ENCODE data around the gene MMAB. TPM values are rescaled to one million over a fixed set of nuclear protein-coding genes. Genes with fewer than 3 reads are reported as not detected.

The MMAB gene
- total RNA-seq, 1 donor from 2014 or later = 62.8 TPM

- Mint-ChIP-seq H3K36me3 (ENCODE audit: low read depth) (peaks cover 61% of the 10 kb centered on the region), H3K9me3 (no peaks in the 10 kb centered on the region)
- POLR2A ChIA-PET = interaction anchor here (1.1 kb wide), 1 partner anchor 213 kb away, joined by 4 read pairs; no protein-coding TSS in a partner anchor
These were observed 13.3 kb upstream of the MMAB start for GRCh38 chr12:109586385-109587296.

GRCh38 chr12:109583733-109584132, 10.4 kb upstream of the MMAB start:
- H3K27me3 Mint-ChIP-seq = no peaks in the 10 kb centered on the region
- ChIA-PET CTCF (no interaction called here), POLR2A (interaction anchor here (1.0 kb wide), 1 partner anchor 10 kb away, joined by 3 read pairs; the partner anchor contains the start of genes MMAB and MVK)
- H3K9me3 Mint-ChIP-seq = no peaks in the 10 kb centered on the region
- H3K27ac Mint-ChIP-seq = no peak overlapping the region
- DNase-seq (no peak), ATAC-seq (ENCODE audit: low read depth) (no peak)
- H3K36me3 Mint-ChIP-seq (ENCODE audit: low read depth) = peaks cover 74% of the 10 kb centered on the region
- no peaks in the 10 kb centered on the region for H3K4me1 Mint-ChIP-seq
- TF ChIP-seq, protein P1, sequence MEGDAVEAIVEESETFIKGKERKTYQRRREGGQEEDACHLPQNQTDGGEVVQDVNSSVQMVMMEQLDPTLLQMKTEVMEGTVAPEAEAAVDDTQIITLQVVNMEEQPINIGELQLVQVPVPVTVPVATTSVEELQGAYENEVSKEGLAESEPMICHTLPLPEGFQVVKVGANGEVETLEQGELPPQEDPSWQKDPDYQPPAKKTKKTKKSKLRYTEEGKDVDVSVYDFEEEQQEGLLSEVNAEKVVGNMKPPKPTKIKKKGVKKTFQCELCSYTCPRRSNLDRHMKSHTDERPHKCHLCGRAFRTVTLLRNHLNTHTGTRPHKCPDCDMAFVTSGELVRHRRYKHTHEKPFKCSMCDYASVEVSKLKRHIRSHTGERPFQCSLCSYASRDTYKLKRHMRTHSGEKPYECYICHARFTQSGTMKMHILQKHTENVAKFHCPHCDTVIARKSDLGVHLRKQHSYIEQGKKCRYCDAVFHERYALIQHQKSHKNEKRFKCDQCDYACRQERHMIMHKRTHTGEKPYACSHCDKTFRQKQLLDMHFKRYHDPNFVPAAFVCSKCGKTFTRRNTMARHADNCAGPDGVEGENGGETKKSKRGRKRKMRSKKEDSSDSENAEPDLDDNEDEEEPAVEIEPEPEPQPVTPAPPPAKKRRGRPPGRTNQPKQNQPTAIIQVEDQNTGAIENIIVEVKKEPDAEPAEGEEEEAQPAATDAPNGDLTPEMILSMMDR (IDR thresholded peaks at IDR 0.05) = no peak
- intact Hi-C loops (cut with micrococcal nuclease) = no loop called here
- H3K4me3 Mint-ChIP-seq = no peak overlapping the region

More at GRCh38 chr12:109586385-109587296, 13.3 kb upstream of the MMAB start:
- CTCF ChIA-PET = no interaction called here
- H3K27me3 Mint-ChIP-seq = no peaks in the 10 kb centered on the region
- no peak for ATAC-seq (ENCODE audit: low read depth)
- H3K4me3 Mint-ChIP-seq = no peak overlapping the region
- no peak for DNase-seq
- H3K4me1 Mint-ChIP-seq = no peaks in the 10 kb centered on the region
- TF ChIP-seq, protein P1 (IDR thresholded peaks at IDR 0.05) = no peak
- no peak overlapping the region for H3K27ac Mint-ChIP-seq
- intact Hi-C loops (cut with micrococcal nuclease) = no loop called here

- Mint-ChIP-seq H3K9me3 (no peaks in the 10 kb centered on the region), H3K4me1 (no peaks in the 10 kb centered on the region), H3K4me3 (no peak overlapping the region), H3K27me3 (no peaks in the 10 kb centered on the region), H3K27ac (no peak overlapping the region), H3K36me3 (ENCODE audit: low read depth) (peaks cover 74% of the 10 kb centered on the region)
- DNase-seq = no peak
- intact Hi-C loops (cut with micrococcal nuclease) = no loop called here
- no peak for ATAC-seq (ENCODE audit: low read depth)
- ChIA-PET POLR2A (no interaction called here), CTCF (no interaction called here)
- TF ChIP-seq, protein P1 (IDR thresholded peaks at IDR 0.05) = no peak
These were observed 9.3 kb upstream of the MMAB start for GRCh38 chr12:109582636-109583035.

DNA sequence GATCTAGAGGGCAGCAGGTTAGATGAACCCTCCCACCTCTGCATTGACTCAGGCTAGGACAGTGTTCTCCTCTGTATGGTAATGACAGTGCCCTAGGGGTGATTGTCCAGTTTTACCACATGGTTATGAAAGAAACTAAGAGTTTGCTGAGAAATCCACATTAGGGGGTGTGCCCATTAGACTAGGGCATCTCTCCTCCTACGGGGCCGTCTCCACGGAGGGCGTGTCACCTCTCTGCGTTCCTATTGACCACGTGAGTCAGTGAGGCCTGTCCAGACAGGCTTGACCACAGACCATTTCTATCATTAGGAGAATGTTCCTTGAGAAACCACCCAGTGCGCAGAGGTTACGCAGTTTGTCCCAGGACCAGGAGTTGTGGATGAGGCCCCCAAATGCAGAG, 8.6 kb upstream of the MMAB start:
- Mint-ChIP-seq H3K9me3 (no peaks in the 10 kb centered on the region), H3K27ac (no peak overlapping the region), H3K27me3 (no peaks in the 10 kb centered on the region), H3K4me3 (no peak overlapping the region), H3K36me3 (ENCODE audit: low read depth) (peaks cover 75% of the 10 kb centered on the region), H3K4me1 (no peaks in the 10 kb centered on the region)
- no peak for DNase-seq
- no peak for ATAC-seq (ENCODE audit: low read depth)
- intact Hi-C loops (cut with micrococcal nuclease) = no loop called here
- CTCF ChIA-PET = no interaction called here
- TF ChIP-seq, protein P1 (IDR thresholded peaks at IDR 0.05) = no peak
- POLR2A ChIA-PET = no interaction called here

DNA sequence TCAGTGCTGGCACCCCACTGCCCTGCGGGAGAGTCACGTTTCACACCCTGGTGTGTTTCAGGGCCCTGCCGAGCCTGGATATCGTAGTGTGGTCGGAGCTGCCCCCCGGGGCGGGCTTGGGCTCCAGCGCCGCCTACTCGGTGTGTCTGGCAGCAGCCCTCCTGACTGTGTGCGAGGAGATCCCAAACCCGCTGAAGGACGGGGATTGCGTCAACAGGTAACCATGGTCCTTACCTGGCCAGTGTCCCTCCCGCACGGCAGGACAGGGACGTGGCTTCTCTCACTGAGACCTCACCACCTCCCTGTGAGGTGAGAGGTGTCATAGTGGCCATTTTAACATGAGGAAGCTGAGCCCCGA, 8.0 kb upstream of the MMAB start:
- H3K4me1 Mint-ChIP-seq = no peaks in the 10 kb centered on the region
- H3K27me3 Mint-ChIP-seq = no peaks in the 10 kb centered on the region
- H3K27ac Mint-ChIP-seq = no peak overlapping the region
- H3K4me3 Mint-ChIP-seq = no peak overlapping the region
- peaks cover 72% of the 10 kb centered on the region for H3K36me3 Mint-ChIP-seq (ENCODE audit: low read depth)
- ChIA-PET POLR2A (no interaction called here), CTCF (interaction anchor here (1.3 kb wide), 1 partner anchor 17 kb away, joined by 3 read pairs; no protein-coding TSS in a partner anchor)
- DNase-seq = no peak
- intact Hi-C loops (cut with micrococcal nuclease) = no loop called here
- H3K9me3 Mint-ChIP-seq = no peaks in the 10 kb centered on the region
- no peak for ATAC-seq (ENCODE audit: low read depth)
- TF ChIP-seq, protein P1 (IDR thresholded peaks at IDR 0.05) = no peak
